ENCODE results near the gene BAK1. TPM values are rescaled to one million over a fixed set of nuclear protein-coding genes. Genes with fewer than 3 reads are reported as not detected.

BAK1 gene
- total and polyA plus RNA-seq, 2 of the 13 experiments (the other 11 are each of a cell fraction or from before 2014, with no cell fraction given): 15.0 to 23.8 TPM

DNA sequence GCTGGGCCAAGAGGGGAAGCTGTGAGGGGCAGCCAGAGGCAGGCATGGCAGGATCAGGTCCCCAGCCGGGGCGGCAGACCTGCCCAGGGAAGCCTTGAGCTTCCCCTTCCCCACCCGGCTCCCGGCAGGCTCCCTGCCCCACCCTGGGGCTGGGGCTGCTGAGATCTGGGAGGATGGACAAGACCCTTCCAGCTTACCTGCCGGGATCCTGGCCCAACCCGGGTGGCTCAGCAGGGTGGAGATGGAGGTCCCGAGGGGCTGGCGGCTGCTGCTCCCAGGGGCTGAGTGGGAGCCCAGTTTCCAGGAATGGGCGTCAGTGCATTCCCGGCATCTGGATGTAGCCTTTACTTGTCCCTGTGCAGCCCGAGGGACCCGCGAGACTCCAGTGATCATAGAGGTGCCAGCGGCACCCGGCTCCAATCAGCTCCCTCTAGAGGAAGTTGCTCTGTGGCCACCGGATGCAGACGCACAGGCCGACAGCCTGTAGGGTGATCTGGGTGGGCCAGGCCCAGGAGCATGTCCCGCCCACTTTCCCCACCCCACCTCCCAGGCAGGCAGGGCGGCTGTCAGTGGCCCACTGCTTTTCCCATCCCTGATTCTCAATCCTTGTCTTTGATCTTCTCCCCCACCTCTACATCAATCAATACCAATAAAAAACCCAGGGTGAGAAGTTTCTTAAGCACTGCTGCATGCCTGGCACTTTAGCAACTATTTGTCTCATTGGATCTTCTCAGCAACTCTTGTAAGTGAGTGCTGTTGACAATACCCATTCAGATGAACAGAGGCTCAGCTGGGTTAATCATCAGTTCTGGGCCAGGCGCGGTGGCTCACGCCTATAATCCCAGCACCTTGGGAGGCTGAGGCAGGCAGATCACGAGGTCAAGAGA, at the start of gene BAK1 (continued):
- no peak for TF ChIP-seq CENPT (CRISPR knock-in tag; IDR thresholded peaks at IDR 0.05; ENCODE audit: low read depth)
- TF ChIP-seq RORA (CRISPR knock-in tag; IDR thresholded peaks at IDR 0.05): no peak
- TF ChIP-seq TCF7L2 (IDR thresholded peaks at IDR 0.05; ENCODE audit: low read depth, low read length): no peak
- TF ChIP-seq ATF1 (CRISPR knock-in tag; IDR thresholded peaks at IDR 0.05): peak; percentile 59; the same call in 1 of the 2 replicates
- TF ChIP-seq, protein P1, sequence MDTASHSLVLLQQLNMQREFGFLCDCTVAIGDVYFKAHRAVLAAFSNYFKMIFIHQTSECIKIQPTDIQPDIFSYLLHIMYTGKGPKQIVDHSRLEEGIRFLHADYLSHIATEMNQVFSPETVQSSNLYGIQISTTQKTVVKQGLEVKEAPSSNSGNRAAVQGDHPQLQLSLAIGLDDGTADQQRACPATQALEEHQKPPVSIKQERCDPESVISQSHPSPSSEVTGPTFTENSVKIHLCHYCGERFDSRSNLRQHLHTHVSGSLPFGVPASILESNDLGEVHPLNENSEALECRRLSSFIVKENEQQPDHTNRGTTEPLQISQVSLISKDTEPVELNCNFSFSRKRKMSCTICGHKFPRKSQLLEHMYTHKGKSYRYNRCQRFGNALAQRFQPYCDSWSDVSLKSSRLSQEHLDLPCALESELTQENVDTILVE (CRISPR knock-in tag; IDR thresholded peaks at IDR 0.05): 0 out of 2 replicates have a peak, but pooled peaks have one; percentile 24
- no peak for TF ChIP-seq GZF1 (CRISPR knock-in tag; IDR thresholded peaks at IDR 0.05)
- TF ChIP-seq ZNF546 (CRISPR knock-in tag; conservative IDR thresholded peaks at IDR 0.05): no peak; the same call in 1 of the 2 replicates
- TF ChIP-seq ZUFSP (CRISPR knock-in tag; IDR thresholded peaks at IDR 0.05; ENCODE audit: borderline replicate concordance): no peak
- peak; percentile 47; the same call in 1 of the 2 replicates for TF ChIP-seq CSRNP1 (CRISPR knock-in tag; IDR thresholded peaks at IDR 0.05)
- peak; percentile 87 for TF ChIP-seq CREB1 (IDR thresholded peaks at IDR 0.05)
- TF ChIP-seq CREB1 (CRISPR knock-in tag; IDR thresholded peaks at IDR 0.05): peak; percentile 93
- TF ChIP-seq ZNF777 (CRISPR knock-in tag; IDR thresholded peaks at IDR 0.05): no peak
- TF ChIP-seq GPN1 (CRISPR knock-in tag; IDR thresholded peaks at IDR 0.05; ENCODE audit: borderline replicate concordance): no peak
- TF ChIP-seq, protein P2, sequence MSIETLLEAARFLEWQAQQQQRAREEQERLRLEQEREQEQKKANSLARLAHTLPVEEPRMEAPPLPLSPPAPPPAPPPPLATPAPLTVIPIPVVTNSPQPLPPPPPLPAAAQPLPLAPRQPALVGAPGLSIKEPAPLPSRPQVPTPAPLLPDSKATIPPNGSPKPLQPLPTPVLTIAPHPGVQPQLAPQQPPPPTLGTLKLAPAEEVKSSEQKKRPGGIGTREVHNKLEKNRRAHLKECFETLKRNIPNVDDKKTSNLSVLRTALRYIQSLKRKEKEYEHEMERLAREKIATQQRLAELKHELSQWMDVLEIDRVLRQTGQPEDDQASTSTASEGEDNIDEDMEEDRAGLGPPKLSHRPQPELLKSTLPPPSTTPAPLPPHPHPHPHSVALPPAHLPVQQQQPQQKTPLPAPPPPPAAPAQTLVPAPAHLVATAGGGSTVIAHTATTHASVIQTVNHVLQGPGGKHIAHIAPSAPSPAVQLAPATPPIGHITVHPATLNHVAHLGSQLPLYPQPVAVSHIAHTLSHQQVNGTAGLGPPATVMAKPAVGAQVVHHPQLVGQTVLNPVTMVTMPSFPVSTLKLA (IDR thresholded peaks at IDR 0.05): peak; percentile 20; the same call in 1 of the 2 replicates
- TF ChIP-seq ZNF484 (CRISPR knock-in tag; IDR thresholded peaks at IDR 0.05; ENCODE audit: borderline replicate concordance, low read depth): no peak
- TF ChIP-seq NR2F1 (CRISPR knock-in tag; IDR thresholded peaks at IDR 0.05): no peak; a peak in 1 of 4 replicates
- no peak; the same call in 1 of the 2 replicates for TF ChIP-seq ZNF225 (CRISPR knock-in tag; IDR thresholded peaks at IDR 0.05)
- no peak for TF ChIP-seq TERF1 (CRISPR knock-in tag; IDR thresholded peaks at IDR 0.05)
- TF ChIP-seq, protein P3, sequence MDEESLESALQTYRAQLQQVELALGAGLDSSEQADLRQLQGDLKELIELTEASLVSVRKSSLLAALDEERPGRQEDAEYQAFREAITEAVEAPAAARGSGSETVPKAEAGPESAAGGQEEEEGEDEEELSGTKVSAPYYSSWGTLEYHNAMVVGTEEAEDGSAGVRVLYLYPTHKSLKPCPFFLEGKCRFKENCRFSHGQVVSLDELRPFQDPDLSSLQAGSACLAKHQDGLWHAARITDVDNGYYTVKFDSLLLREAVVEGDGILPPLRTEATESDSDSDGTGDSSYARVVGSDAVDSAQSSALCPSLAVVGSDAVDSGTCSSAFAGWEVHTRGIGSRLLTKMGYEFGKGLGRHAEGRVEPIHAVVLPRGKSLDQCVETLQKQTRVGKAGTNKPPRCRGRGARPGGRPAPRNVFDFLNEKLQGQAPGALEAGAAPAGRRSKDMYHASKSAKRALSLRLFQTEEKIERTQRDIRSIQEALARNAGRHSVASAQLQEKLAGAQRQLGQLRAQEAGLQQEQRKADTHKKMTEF (CRISPR knock-in tag; IDR thresholded peaks at IDR 0.05): peak; percentile 62
- TF ChIP-seq GATAD1 (CRISPR knock-in tag; IDR thresholded peaks at IDR 0.05): peak; percentile 82

Measured in HepG2 (cell line).